ENCODE results near the gene SCGB1C2. TPM values are rescaled to one million over a fixed set of nuclear protein-coding genes. Genes with fewer than 3 reads are reported as not detected.
A peak's percentile ranks its signal among the peaks of the same experiment; 100 is the strongest.

The SCGB1C2 gene
- total RNA-seq, 3 donors from 2014 or later, result not detected

GRCh38 chr17:149231-149630, 11.9 kb downstream of the SCGB1C2 start:
- ATAC-seq, result no peak
- Histone ChIP-seq H3K9me3 (no peaks in the 10 kb centered on the region), H3K4me1 (ENCODE audit: low read depth) (no peaks in the 10 kb centered on the region), H3K4me3 (no peak overlapping the region), H3K36me3 (ENCODE audit: low read depth) (no peaks in the 10 kb centered on the region)
- peak in 1 of 3 donors; percentile 2 for DNase-seq
- intact Hi-C loops (cut with DNase I, micrococcal nuclease), result loop anchor here in 1 of 2 donors (5.0 kb wide), 1 partner anchor 243 kb away; no protein-coding TSS in a partner anchor
- TF ChIP-seq CTCF (IDR thresholded peaks at IDR 0.05), result no peak

GRCh38 chr17:149897-150584, 12.7 kb downstream of the SCGB1C2 start:
- Histone ChIP-seq H3K4me1 (ENCODE audit: low read depth) (no peaks in the 10 kb centered on the region), H3K9me3 (no peaks in the 10 kb centered on the region), H3K36me3 (ENCODE audit: low read depth) (no peaks in the 10 kb centered on the region), H3K4me3 (no peak overlapping the region)
- TF ChIP-seq CTCF (IDR thresholded peaks at IDR 0.05), result no peak
- peak in 2 of 3 donors; percentile 4 to 29 for DNase-seq
- intact Hi-C loops (cut with DNase I, micrococcal nuclease), result loop anchor here in 1 of 2 donors (5.0 kb wide), 1 partner anchor 242 kb away; no protein-coding TSS in a partner anchor
- no peak for ATAC-seq

GRCh38 chr17:151004-151403, 13.6 kb downstream of the SCGB1C2 start:
- intact Hi-C loops (cut with DNase I, micrococcal nuclease), result no loop called here
- H3K36me3 ChIP-seq (ENCODE audit: low read depth), result no peaks in the 10 kb centered on the region
- no peaks in the 10 kb centered on the region for H3K9me3 ChIP-seq
- H3K4me3 ChIP-seq, result no peak overlapping the region
- DNase-seq (no peak), ATAC-seq (no peak)
- no peaks in the 10 kb centered on the region for H3K4me1 ChIP-seq (ENCODE audit: low read depth)
- TF ChIP-seq CTCF (IDR thresholded peaks at IDR 0.05), result no peak

GRCh38 chr17:151886-152859, 14.8 kb downstream of the SCGB1C2 start:
- H3K9me3 ChIP-seq, result no peaks in the 10 kb centered on the region
- H3K36me3 ChIP-seq (ENCODE audit: low read depth), result no peaks in the 10 kb centered on the region
- no peaks in the 10 kb centered on the region for H3K4me1 ChIP-seq (ENCODE audit: low read depth)
- ATAC-seq (no peak), DNase-seq (peak in 2 of 3 donors; percentile 9 to 27)
- TF ChIP-seq CTCF (IDR thresholded peaks at IDR 0.05), result no peak
- no peak overlapping the region for H3K4me3 ChIP-seq
- intact Hi-C loops (cut with DNase I, micrococcal nuclease), result no loop called here

- Histone ChIP-seq H3K9me3 (no peaks in the 10 kb centered on the region), H3K4me3 (no peak overlapping the region), H3K36me3 (ENCODE audit: low read depth) (no peaks in the 10 kb centered on the region), H3K4me1 (ENCODE audit: low read depth) (no peaks in the 10 kb centered on the region)
- peak in 1 of 3 donors; percentile 19 for DNase-seq
- no peak for TF ChIP-seq CTCF (IDR thresholded peaks at IDR 0.05)
- ATAC-seq, result no peak
- intact Hi-C loops (cut with DNase I, micrococcal nuclease), result no loop called here
Measured at GRCh38 chr17:152860-153420, 15.6 kb downstream of the SCGB1C2 start.

All from mucosa of descending colon (tissue), 3 donors.